Nephron progenitor cell (in vitro differentiated cells): ENCODE measurements around the gene MFSD12.

Experiments used
- DNase-seq: peaks from one replicate; pipeline ENCODE4 v3.0.0; 2021
- H3K27ac Mint-ChIP-seq: 2 replicates; pipeline ENCODE4 v1.8.0; 2021; ENCODE audit warnings: mild to moderate bottlenecking, moderate library complexity, mixed read lengths
- H3K27me3 Mint-ChIP-seq: 2 replicates; pipeline ENCODE4 v1.8.0; 2021; ENCODE audit warnings: mild to moderate bottlenecking, low read depth, mixed read lengths; ENCODE audit not compliant: poor library complexity
- H3K36me3 Mint-ChIP-seq: 2 replicates; pipeline ENCODE4 v1.8.0; 2021; ENCODE audit warnings: low read depth, mixed read lengths
- H3K4me1 Mint-ChIP-seq: 2 replicates; pipeline ENCODE4 v1.8.0; 2021; ENCODE audit warnings: mixed read lengths
- H3K4me3 Mint-ChIP-seq: 2 replicates; pipeline ENCODE4 v1.8.0; 2021; ENCODE audit warnings: mild to moderate bottlenecking, moderate library complexity, mixed read lengths
- H3K9me3 Mint-ChIP-seq: 2 replicates; pipeline ENCODE4 v1.8.0; 2021; ENCODE audit warnings: mild to moderate bottlenecking, moderate library complexity, mixed read lengths
- TF ChIP-seq, protein P1 (sequence below): fragments of 200-600 bp; sonication (generic); IDR thresholded peaks from 2 replicates; pipeline ENCODE4 v1.5.0; 2021; ENCODE audit warnings: antibody characterized with exemption

Gene MFSD12

DNA sequence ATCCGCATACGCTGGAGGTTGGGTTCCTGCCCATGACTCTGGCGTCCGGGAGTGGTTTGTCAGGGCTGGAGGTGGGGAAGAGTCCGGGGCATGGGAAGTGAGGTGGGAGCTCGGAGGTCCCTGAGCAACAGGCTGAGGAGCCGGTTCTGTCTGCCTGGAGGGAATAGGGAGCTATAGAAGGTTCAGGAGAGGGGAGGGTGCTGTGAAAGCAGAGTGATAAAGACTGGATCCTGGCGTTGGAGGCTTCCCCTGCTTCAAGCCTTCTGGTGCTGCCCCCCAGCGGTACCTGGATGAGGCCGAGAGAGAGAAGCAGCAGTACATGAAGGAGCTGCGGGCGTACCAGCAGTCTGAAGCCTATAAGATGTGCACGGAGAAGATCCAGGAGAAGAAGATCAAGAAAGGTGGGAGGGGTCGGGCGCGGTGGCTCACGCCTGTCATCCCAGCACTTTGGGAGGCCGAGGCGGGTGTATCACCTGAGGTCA is 17.9 kb upstream of the MFSD12 start:
- H3K27ac Mint-ChIP-seq, result no peak overlapping the region
- DNase-seq, result peak; percentile 45

DNA sequence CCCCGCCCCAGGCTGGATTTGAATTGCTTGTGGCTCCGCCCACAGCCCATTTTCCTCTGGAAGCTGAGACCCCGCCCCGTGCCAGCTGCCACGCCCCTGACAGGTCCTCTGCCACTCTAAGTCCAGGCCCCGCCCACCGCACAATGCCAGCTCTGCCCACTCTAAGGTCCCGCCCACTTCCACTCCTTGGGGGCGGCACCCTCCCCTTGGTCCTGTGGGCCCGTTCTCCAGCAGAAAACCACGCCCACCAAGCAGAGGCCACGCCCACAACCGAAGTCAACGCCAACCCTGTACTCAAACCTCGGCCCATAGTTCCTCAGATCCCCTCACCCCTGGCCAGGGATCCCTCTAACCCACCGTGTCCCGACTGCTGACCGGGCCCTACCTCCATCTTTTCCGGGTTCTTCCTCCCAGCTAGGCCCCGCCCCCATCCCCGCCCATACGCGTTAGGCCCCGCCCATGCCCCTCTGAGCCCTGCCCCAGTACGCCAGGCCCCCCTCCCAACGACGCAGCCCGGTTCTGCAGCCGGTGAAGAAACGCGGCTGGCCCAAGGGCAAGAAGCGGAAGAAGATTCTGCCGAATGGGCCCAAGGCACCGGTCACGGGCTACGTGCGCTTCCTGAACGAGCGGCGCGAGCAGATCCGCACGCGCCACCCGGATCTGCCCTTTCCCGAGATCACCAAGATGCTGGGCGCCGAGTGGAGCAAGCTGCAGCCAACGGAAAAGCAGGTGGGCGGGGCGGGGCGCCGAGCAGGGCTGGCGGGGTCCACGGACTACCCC is 16.7 kb upstream of the MFSD12 start:
- H3K4me3 Mint-ChIP-seq, result peak overlapping the region; percentile 79
- DNase-seq, result peak; percentile 94
- no peaks in the 10 kb centered on the region for H3K9me3 Mint-ChIP-seq
- no peak overlapping the region for H3K27ac Mint-ChIP-seq
- TF ChIP-seq, protein P1, sequence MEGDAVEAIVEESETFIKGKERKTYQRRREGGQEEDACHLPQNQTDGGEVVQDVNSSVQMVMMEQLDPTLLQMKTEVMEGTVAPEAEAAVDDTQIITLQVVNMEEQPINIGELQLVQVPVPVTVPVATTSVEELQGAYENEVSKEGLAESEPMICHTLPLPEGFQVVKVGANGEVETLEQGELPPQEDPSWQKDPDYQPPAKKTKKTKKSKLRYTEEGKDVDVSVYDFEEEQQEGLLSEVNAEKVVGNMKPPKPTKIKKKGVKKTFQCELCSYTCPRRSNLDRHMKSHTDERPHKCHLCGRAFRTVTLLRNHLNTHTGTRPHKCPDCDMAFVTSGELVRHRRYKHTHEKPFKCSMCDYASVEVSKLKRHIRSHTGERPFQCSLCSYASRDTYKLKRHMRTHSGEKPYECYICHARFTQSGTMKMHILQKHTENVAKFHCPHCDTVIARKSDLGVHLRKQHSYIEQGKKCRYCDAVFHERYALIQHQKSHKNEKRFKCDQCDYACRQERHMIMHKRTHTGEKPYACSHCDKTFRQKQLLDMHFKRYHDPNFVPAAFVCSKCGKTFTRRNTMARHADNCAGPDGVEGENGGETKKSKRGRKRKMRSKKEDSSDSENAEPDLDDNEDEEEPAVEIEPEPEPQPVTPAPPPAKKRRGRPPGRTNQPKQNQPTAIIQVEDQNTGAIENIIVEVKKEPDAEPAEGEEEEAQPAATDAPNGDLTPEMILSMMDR, result no peak
- H3K36me3 Mint-ChIP-seq, result peaks cover 20% of the 10 kb centered on the region
- H3K27me3 Mint-ChIP-seq, result peaks cover 51% of the 10 kb centered on the region
- H3K4me1 Mint-ChIP-seq, result peaks cover 36% of the 10 kb centered on the region

More for the DNA sequence above, 17.9 kb upstream of the MFSD12 start:
- TF ChIP-seq, protein P1, result no peak
- Mint-ChIP-seq H3K36me3 (peaks cover 20% of the 10 kb centered on the region), H3K4me1 (peaks cover 33% of the 10 kb centered on the region), H3K9me3 (no peaks in the 10 kb centered on the region), H3K27me3 (peaks cover 63% of the 10 kb centered on the region), H3K4me3 (peak overlapping the region; percentile 75)

DNA sequence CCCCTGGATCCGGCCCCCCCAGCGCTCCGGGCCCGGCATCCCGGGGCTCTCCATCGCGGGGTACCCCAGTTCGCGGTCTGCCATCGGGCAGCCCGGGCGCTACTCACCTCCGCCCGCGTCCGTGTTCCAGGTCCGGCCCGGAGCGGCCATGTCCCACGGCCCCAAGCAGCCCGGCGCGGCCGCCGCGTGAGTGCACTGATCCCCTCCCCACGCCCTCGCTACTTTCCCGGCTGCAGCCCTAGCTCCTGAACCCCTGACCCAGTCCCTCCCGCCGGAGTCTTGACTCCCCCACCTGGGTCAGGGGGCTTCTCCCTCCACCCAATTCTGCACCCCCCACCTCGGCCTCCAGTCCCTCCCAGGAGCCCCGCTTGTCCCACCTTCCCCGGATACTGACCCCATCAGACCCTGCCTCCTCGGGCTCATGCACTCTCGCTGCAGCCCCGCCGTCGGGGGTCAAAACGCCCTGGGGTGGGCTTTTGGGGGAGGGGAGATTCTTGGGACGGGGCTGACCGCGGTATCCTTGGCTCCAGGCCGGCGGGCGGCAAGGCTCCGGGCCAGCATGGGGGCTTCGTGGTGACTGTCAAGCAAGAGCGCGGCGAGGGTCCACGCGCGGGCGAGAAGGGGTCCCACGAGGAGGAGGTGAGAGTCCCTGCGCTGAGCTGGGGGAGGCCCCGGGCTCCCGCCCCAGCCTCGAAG is 15.9 kb upstream of the MFSD12 start:
- H3K27ac Mint-ChIP-seq, result no peak overlapping the region
- TF ChIP-seq, protein P1, result no peak
- peaks cover 41% of the 10 kb centered on the region for H3K4me1 Mint-ChIP-seq
- peak; percentile 54 for DNase-seq
- H3K27me3 Mint-ChIP-seq, result peaks cover 43% of the 10 kb centered on the region
- peak overlapping the region; percentile 79 for H3K4me3 Mint-ChIP-seq
- peaks cover 20% of the 10 kb centered on the region for H3K36me3 Mint-ChIP-seq
- H3K9me3 Mint-ChIP-seq, result no peaks in the 10 kb centered on the region

DNA sequence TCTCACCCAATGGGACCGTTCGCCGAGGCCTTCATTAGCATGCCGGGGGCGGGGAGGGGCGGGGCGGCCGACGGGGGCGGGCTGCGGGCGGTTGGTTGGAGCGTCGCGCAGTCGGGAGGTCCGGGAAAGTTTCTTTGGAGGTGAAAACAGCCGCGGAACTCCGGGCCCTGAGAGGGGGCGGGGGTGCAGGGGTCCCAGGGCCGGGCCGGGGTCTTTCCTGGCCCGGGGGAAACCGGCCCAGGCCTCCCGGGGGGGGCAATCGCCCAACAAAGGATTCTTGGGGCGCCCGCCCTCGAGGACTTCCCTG is 15.4 kb upstream of the MFSD12 start, which contains the start of gene HMG20B:
Gene HMG20B (plus strand): TSS at position 90 of the 307 bp plus-strand sequence. CDS start 366 bp downstream, outside the sequence.
- H3K27ac Mint-ChIP-seq, result no peak within 1 kb of the TSS

DNA sequence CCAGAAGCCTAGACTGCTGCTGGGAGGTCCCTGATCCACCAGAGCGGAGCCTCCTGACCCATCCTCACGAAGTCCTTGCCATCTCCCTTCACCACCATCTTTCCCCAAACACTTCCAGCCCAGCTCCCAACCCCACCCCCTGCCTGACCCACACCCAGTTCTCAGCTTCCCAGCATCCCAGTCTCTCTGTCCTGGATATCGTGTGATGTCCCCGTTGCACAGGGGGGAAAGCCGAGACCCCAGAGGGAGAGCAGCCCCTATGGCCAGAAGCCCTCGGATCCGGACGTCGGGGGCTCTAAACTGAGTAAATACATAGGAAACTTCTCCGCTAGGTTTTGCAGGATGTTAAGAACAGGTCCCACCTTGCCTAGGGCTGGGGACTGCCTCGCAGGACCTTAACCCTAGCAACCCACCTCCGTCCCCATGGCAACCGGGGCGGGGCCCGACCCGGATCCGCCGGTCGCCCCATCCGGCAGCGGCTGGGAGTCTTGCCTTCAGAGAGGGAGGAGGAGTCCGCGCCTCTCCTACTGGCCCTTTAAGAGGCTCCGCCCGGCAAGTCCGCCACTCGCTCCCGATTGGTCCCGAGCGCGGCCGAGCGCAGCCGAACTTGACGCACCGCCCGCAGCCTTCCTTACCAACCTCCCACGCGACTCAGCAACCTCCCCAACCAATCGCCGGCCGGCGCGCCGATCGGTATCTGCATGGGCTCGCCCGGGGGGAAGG is 14.9 kb upstream of the MFSD12 start:
- TF ChIP-seq, protein P1, result no peak
- peak overlapping the region; percentile 62 for H3K4me3 Mint-ChIP-seq
- H3K4me1 Mint-ChIP-seq, result peaks cover 41% of the 10 kb centered on the region
- no peak overlapping the region for H3K27ac Mint-ChIP-seq
- peaks cover 33% of the 10 kb centered on the region for H3K27me3 Mint-ChIP-seq
- peaks cover 20% of the 10 kb centered on the region for H3K36me3 Mint-ChIP-seq
- H3K9me3 Mint-ChIP-seq, result no peaks in the 10 kb centered on the region
- peak; percentile 99 for DNase-seq

More for the DNA sequence above, 15.4 kb upstream of the MFSD12 start, which contains the start of gene HMG20B:
- H3K4me1 Mint-ChIP-seq, result peaks cover 41% of the 10 kb centered on the region
- peaks cover 38% of the 10 kb centered on the region for H3K27me3 Mint-ChIP-seq
- no peak for DNase-seq
- no peaks in the 10 kb centered on the region for H3K9me3 Mint-ChIP-seq
- peaks cover 20% of the 10 kb centered on the region for H3K36me3 Mint-ChIP-seq
- H3K4me3 Mint-ChIP-seq, result peak within 1 kb of the TSS; percentile 79
- TF ChIP-seq, protein P1, result no peak
